Measurements from ENCODE around the gene PNO1.

- TF ChIP-seq EZH2 (IDR thresholded peaks at IDR 0.05; ENCODE audit: low read length, missing control alignments) (no peak), CTCF (conservative IDR thresholded peaks at IDR 0.05 in 1 of 2, IDR thresholded peaks at IDR 0.05 in 1 of 2; ENCODE audit: low read depth in 1 of 2, low read length in 2 of 2) (no peak)
These were observed 14.0 kb downstream of the PNO1 start for GRCh38 chr2:68171684-68172083.

Data from fibroblast of lung (primary cell).